UCSD-AML1 (cell line): ENCODE measurements around the gene THBD.

Experiments
- DNase-seq: peaks from one replicate; lab custom pipeline; 2025; ENCODE audit not compliant: unreplicated experiment; lab: John Stamatoyannopoulos, UW

Gene THBD

GRCh38 chr20:23062632-23063031 is 13.2 kb upstream of the THBD start:
- DNase-seq = no peak

- DNase-seq = peak; percentile 55
These were observed 12.5 kb upstream of the THBD start for GRCh38 chr20:23061734-23062561.

- DNase-seq = no peak
These were observed 11.8 kb upstream of the THBD start for GRCh38 chr20:23061262-23061661.

GRCh38 chr20:23060629-23061028 is 11.2 kb upstream of the THBD start:
- no peak for DNase-seq

GRCh38 chr20:23059846-23060245 is 10.4 kb upstream of the THBD start:
- no peak for DNase-seq

- DNase-seq = no peak
These were observed 9.5 kb upstream of the THBD start for GRCh38 chr20:23059001-23059400.

- no peak for DNase-seq
These were observed 8.8 kb upstream of the THBD start for GRCh38 chr20:23058240-23058639.

GRCh38 chr20:23052904-23053303 is 3.4 kb upstream of the THBD start:
- no peak for DNase-seq

- peak; percentile 89 for DNase-seq
These were observed 1.6 kb upstream of the THBD start for GRCh38 chr20:23050847-23051627.

- peak; percentile 73 for DNase-seq
These were observed 785 bp upstream of the THBD start for GRCh38 chr20:23050076-23050838.

- peak; percentile 89 for DNase-seq
These were observed 930 bp downstream of the THBD start for GRCh38 chr20:23048283-23049200.

GRCh38 chr20:23047738-23048214 is 1.7 kb downstream of the THBD start:
- peak; percentile 75 for DNase-seq

GRCh38 chr20:23047001-23047737 is 2.3 kb downstream of the THBD start:
- DNase-seq = no peak

GRCh38 chr20:23046431-23046830 is 3.0 kb downstream of the THBD start:
- DNase-seq = no peak

- no peak for DNase-seq
These were observed 6.1 kb downstream of the THBD start for GRCh38 chr20:23043376-23043775.

GRCh38 chr20:23042270-23042669 is 7.2 kb downstream of the THBD start:
- no peak for DNase-seq

- DNase-seq = no peak
These were observed 9.5 kb downstream of the THBD start for GRCh38 chr20:23039885-23040508.

- no peak for DNase-seq
These were observed 10.2 kb downstream of the THBD start for GRCh38 chr20:23039136-23039875.
